Glutamatergic neuron (in vitro differentiated cells): Measurements from ENCODE around the gene DDO. TPM values are rescaled to one million over a fixed set of nuclear protein-coding genes. Genes with fewer than 3 reads are reported as not detected.

ENCODE experiments used
- DNase-seq: peaks from one replicate; pipeline ENCODE4 v3.0.0; 2022
- H3K27ac Mint-ChIP-seq: one replicate; pipeline ENCODE4 v1.8.0; 2020; ENCODE audit warnings: mild to moderate bottlenecking, mixed read lengths, inconsistent platforms; ENCODE audit not compliant: unreplicated experiment
- H3K27me3 Mint-ChIP-seq: one replicate; pipeline ENCODE4 v1.8.0; 2020; ENCODE audit warnings: mild to moderate bottlenecking, moderate library complexity, mixed read lengths, inconsistent platforms; ENCODE audit not compliant: unreplicated experiment
- H3K36me3 Mint-ChIP-seq: one replicate; pipeline ENCODE4 v1.8.0; 2020; ENCODE audit warnings: mild to moderate bottlenecking, mixed read lengths, inconsistent platforms; ENCODE audit not compliant: unreplicated experiment
- H3K4me1 Mint-ChIP-seq: one replicate; pipeline ENCODE4 v1.8.0; 2020; ENCODE audit warnings: mild to moderate bottlenecking, low read depth, mixed read lengths, inconsistent platforms; ENCODE audit not compliant: unreplicated experiment
- H3K4me3 Mint-ChIP-seq: one replicate; pipeline ENCODE4 v1.8.0; 2020; ENCODE audit warnings: mild to moderate bottlenecking, mixed read lengths, inconsistent platforms; ENCODE audit not compliant: unreplicated experiment
- H3K9me3 Mint-ChIP-seq: one replicate; pipeline ENCODE4 v1.8.0; 2020; ENCODE audit warnings: mild to moderate bottlenecking, moderate library complexity, mixed read lengths, inconsistent platforms; ENCODE audit not compliant: unreplicated experiment
- CTCF ChIP-seq: fragments of 200-600 bp; sonication (generic); IDR thresholded peaks from one replicate; pipeline ENCODE4 v1.5.0; 2021; ENCODE audit not compliant: partially characterized antibody, unreplicated experiment
- total RNA-seq: library from RNA; stranded (reverse); fragmentation: NEBNext Ultra II Directional; extraction: Animal tissue kit (Norgen Biotek cat#: 25700); gene quantifications from one replicate; pipeline ENCODE4 v1.2.1, GENCODE V29; 2021; ENCODE audit not compliant: unreplicated experiment

The DDO gene
- total RNA-seq, 1 donor from 2014 or later, result not detected

- no peaks in the 10 kb centered on the region for H3K4me1 Mint-ChIP-seq
- H3K9me3 Mint-ChIP-seq, result no peaks in the 10 kb centered on the region
- no peak overlapping the region for H3K27ac Mint-ChIP-seq
- peaks cover 2% of the 10 kb centered on the region for H3K27me3 Mint-ChIP-seq
- TF ChIP-seq CTCF, result no peak
- H3K4me3 Mint-ChIP-seq, result no peak overlapping the region
- no peaks in the 10 kb centered on the region for H3K36me3 Mint-ChIP-seq
- no peak for DNase-seq
These were observed 4.9 kb downstream of the DDO start for GRCh38 chr6:110410511-110410910.

GRCh38 chr6:110409794-110410193 is 5.6 kb downstream of the DDO start:
- Mint-ChIP-seq H3K27ac (no peak overlapping the region), H3K27me3 (peaks cover 2% of the 10 kb centered on the region)

GRCh38 chr6:110408901-110409300 is 6.5 kb downstream of the DDO start:
- DNase-seq, result no peak
- peaks cover 2% of the 10 kb centered on the region for H3K27me3 Mint-ChIP-seq
- H3K4me1 Mint-ChIP-seq, result no peaks in the 10 kb centered on the region
- H3K4me3 Mint-ChIP-seq, result no peak overlapping the region
- H3K9me3 Mint-ChIP-seq, result no peaks in the 10 kb centered on the region
- H3K27ac Mint-ChIP-seq, result no peak overlapping the region
- no peak for TF ChIP-seq CTCF
- no peaks in the 10 kb centered on the region for H3K36me3 Mint-ChIP-seq

More at GRCh38 chr6:110409794-110410193, 5.6 kb downstream of the DDO start:
- Mint-ChIP-seq H3K9me3 (no peaks in the 10 kb centered on the region), H3K36me3 (no peaks in the 10 kb centered on the region), H3K4me3 (no peak overlapping the region), H3K4me1 (no peaks in the 10 kb centered on the region)
- TF ChIP-seq CTCF, result no peak
- DNase-seq, result no peak

GRCh38 chr6:110404607-110405006 is 10.8 kb downstream of the DDO start:
- no peak overlapping the region for H3K4me3 Mint-ChIP-seq
- no peak for DNase-seq
- no peak for TF ChIP-seq CTCF
- H3K9me3 Mint-ChIP-seq, result no peaks in the 10 kb centered on the region
- H3K27me3 Mint-ChIP-seq, result no peaks in the 10 kb centered on the region
- no peaks in the 10 kb centered on the region for H3K36me3 Mint-ChIP-seq
- H3K4me1 Mint-ChIP-seq, result no peaks in the 10 kb centered on the region
- H3K27ac Mint-ChIP-seq, result no peak overlapping the region

GRCh38 chr6:110401585-110402176 is 13.7 kb downstream of the DDO start:
- no peaks in the 10 kb centered on the region for H3K36me3 Mint-ChIP-seq
- H3K4me3 Mint-ChIP-seq, result no peak overlapping the region
- no peaks in the 10 kb centered on the region for H3K27me3 Mint-ChIP-seq
- no peak for TF ChIP-seq CTCF
- H3K4me1 Mint-ChIP-seq, result no peaks in the 10 kb centered on the region
- H3K9me3 Mint-ChIP-seq, result peaks cover 2% of the 10 kb centered on the region
- DNase-seq, result no peak
- no peak overlapping the region for H3K27ac Mint-ChIP-seq
